K562 (cell line): ENCODE measurements around the gene UHRF1. TPM values are rescaled to one million over a fixed set of nuclear protein-coding genes. Genes with fewer than 3 reads are reported as not detected.

Experiments
- ATAC-seq: fragments of 200-7000 bp; cut with Tn5 transposase; 3 replicates; pipeline ENCODE4 v1.9.1; 2020; ENCODE audit warnings: moderate library complexity
- BruUV-seq: library from RNA; stranded (reverse); fragments of 400-500 nt; replicated peaks from 2 replicates; lab custom pipeline; 2021; lab: Mats Ljungman, UMichigan
- CTCF ChIA-PET: fragments of 300-600 bp; formaldehyde crosslinking; extraction: SDS; loops from one replicate; lab custom pipeline; 2021; ENCODE audit warnings: low intra/inter-chr PET ratio; lab: Yijun Ruan, JAX
- POLR2A ChIA-PET: fragments of 300-600, 350-650 bp; sonication (Branson Sonifier 250); formaldehyde crosslinking; extraction: SDS; loops from one replicate; lab custom pipeline; 2021; ENCODE audit warnings: antibody characterized with exemption, inconsistent platforms; lab: Yijun Ruan, JAX
- DNase-seq, 4 experiments: peaks; one replicate each; pipeline versions ENCODE4 v3.0.0 to v3.0.0-alpha.2; 2011 to 2018; ENCODE audit warnings: low spot score in 3 of 4, mixed read lengths in 3 of 4; ENCODE audit errors: extremely low read depth in 1 of 4
- FAIRE-seq: peaks from 2 replicates; lab custom pipeline; 2011; peaks lifted over from hg19 to GRCh38; lab: Jason Lieb, UNC
- H2AFZ ChIP-seq: 2 replicates; pipeline ENCODE4 v1.6.0; 2011; ENCODE audit warnings: low read depth, low read length, control low read depth, inconsistent platforms
- H3K27ac ChIP-seq: fragments of 200-600 bp; 3 replicates; pipeline ENCODE4 v1.8.0; 2011; ENCODE audit warnings: low read depth, mild to moderate bottlenecking, control low read depth, inconsistent platforms, low read length, moderate library complexity, mixed read lengths; ENCODE audit errors: extremely low read depth
- H3K27me3 ChIP-seq, 2 experiments: fragments of 300-600 bp in 1 of 2; 2 replicates in 1 of 2; 3 replicates in 1 of 2; pipeline versions ENCODE4 v1.6.0 to v1.8.0; 2011; ENCODE audit warnings: inconsistent platforms in 2 of 2, low read length in 2 of 2, mild to moderate bottlenecking in 1 of 2, mixed read lengths in 1 of 2, moderate library complexity in 1 of 2; ENCODE audit not compliant: control insufficient read depth in 2 of 2, insufficient read depth in 2 of 2
- H3K36me3 ChIP-seq: fragments of 300-600 bp; 3 replicates; pipeline ENCODE4 v1.8.0; 2011; ENCODE audit warnings: mild to moderate bottlenecking, low read length, inconsistent platforms; ENCODE audit not compliant: control insufficient read depth, insufficient read depth
- H3K4me1 ChIP-seq, 2 experiments: fragments of 200-600 bp in 1 of 2; replicated peaks in 1 of 2; 2 replicates in 1 of 2; 3 replicates in 1 of 2; pipeline versions ENCODE4 v1.5.1 to v1.8.0; 2011; ENCODE audit warnings: inconsistent platforms in 2 of 2, low read length in 2 of 2, mild to moderate bottlenecking in 1 of 2, mixed read lengths in 1 of 2, moderate library complexity in 1 of 2; ENCODE audit not compliant: control insufficient read depth in 2 of 2, insufficient read depth in 2 of 2
- H3K4me2 ChIP-seq: 2 replicates; pipeline ENCODE4 v1.6.1; 2011; ENCODE audit warnings: low read length, control low read depth, inconsistent platforms, mixed read lengths; ENCODE audit not compliant: insufficient read depth
- H3K4me3 ChIP-seq: fragments of 200-600 bp; sonication (generic), shearing (Covaris generic); 2 replicates; pipeline ENCODE4 v1.5.1; 2016; ENCODE audit warnings: control low read depth, inconsistent platforms
- H3K79me2 ChIP-seq: fragments of 200-600 bp; 3 replicates; pipeline ENCODE4 v1.8.0; 2011; ENCODE audit warnings: low read length, inconsistent platforms; ENCODE audit not compliant: control insufficient read depth, insufficient read depth
- H3K9ac ChIP-seq, 2 experiments: 2 replicates each; pipeline versions ENCODE4 v1.6.0 to v1.6.1; 2011; ENCODE audit warnings: low read depth in 2 of 2, low read length in 2 of 2, control low read depth in 1 of 2, inconsistent platforms in 1 of 2, mild to moderate bottlenecking in 1 of 2, mixed read lengths in 1 of 2; ENCODE audit not compliant: insufficient read depth in 1 of 2
- H3K9me1 ChIP-seq: one replicate; pipeline ENCODE4 v1.6.0; 2011; ENCODE audit warnings: inconsistent platforms, mild to moderate bottlenecking, low read length, moderate library complexity; ENCODE audit not compliant: control insufficient read depth, insufficient read depth
- H3K9me3 ChIP-seq: replicated peaks from 2 replicates; pipeline ENCODE4 v1.5.1; 2011; ENCODE audit warnings: low read depth, low read length, inconsistent platforms; ENCODE audit not compliant: control insufficient read depth, insufficient read depth
- H4K20me1 ChIP-seq: replicated peaks from 2 replicates; pipeline ENCODE4 v1.6.1; 2011; ENCODE audit warnings: low read length, inconsistent platforms, mixed read lengths; ENCODE audit not compliant: control insufficient read depth, insufficient read depth
- KLF1 ChIP-seq: fragments of 450-650 bp; IDR thresholded peaks from 2 replicates; pipeline ENCODE4 v1.6.1; 2016; ENCODE audit warnings: missing genetic modification characterization, missing compliant biosample characterization
- MECOM ChIP-seq: fragments of 250-450 bp; sonication (Bioruptor Pico); IDR thresholded peaks from 2 replicates; pipeline ENCODE4 v1.8.0; 2022; ENCODE audit warnings: inconsistent platforms
- MEF2A ChIP-seq: IDR thresholded peaks from 2 replicates; pipeline ENCODE4 v1.6.1; 2011; ENCODE audit warnings: low read depth, mild to moderate bottlenecking, low read length, moderate library complexity; ENCODE audit not compliant: control insufficient read depth
- SAP30 ChIP-seq: fragments of 200-600 bp; sonication (generic); IDR thresholded peaks from 2 replicates; pipeline ENCODE4 v1.6.1; 2012; ENCODE audit warnings: borderline replicate concordance, low read depth, mild to moderate bottlenecking, moderate library complexity, low read length, control low read depth, inconsistent platforms; ENCODE audit not compliant: insufficient read depth, poor library complexity, severe bottlenecking
- SNRNP70 ChIP-seq: fragments of 200-400 bp; formaldehyde crosslinking; optimal IDR thresholded peaks from 2 replicates; pipeline ENCODE3; 2017; ENCODE audit warnings: low read depth, low read length
- ZNF217 ChIP-seq: sonication (generic); formaldehyde crosslinking; IDR thresholded peaks from 2 replicates; pipeline ENCODE4 v1.8.0; 2022; ENCODE audit warnings: mild to moderate bottlenecking, missing genetic modification reagents
- ZNF239 ChIP-seq: fragments of 250-450 bp; sonication (Bioruptor Pico); IDR thresholded peaks from 2 replicates; pipeline ENCODE4 v1.4.0; 2020; ENCODE audit warnings: mild to moderate bottlenecking
- ZNF75A ChIP-seq: fragments of 450-650 bp; formaldehyde crosslinking; IDR thresholded peaks from 2 replicates; pipeline ENCODE4 v1.4.0; 2020; ENCODE audit warnings: mild to moderate bottlenecking
- ZNF780A ChIP-seq: fragments of 250-450 bp; sonication (Bioruptor Pico); IDR thresholded peaks from 2 replicates; pipeline ENCODE4 v1.5.0; 2021; ENCODE audit warnings: mild to moderate bottlenecking
- ZNF79 ChIP-seq: fragments of 250-450 bp; sonication (Bioruptor Pico); IDR thresholded peaks from 2 replicates; pipeline ENCODE4 v1.4.0; 2020; ENCODE audit warnings: low read depth, mild to moderate bottlenecking, moderate library complexity
- WGBS: fragments of 100-300 bp; shearing (Covaris generic); methylation state at CpG from one replicate; pipeline ENCODE4 v1.1.6; 2016; ENCODE audit warnings: low coverage, mixed read lengths; ENCODE audit not compliant: insufficient coverage; ENCODE audit errors: missing lambda C conversion rate; 5-methylcytosine and 5-hydroxymethylcytosine counted together
- in situ Hi-C: fragments of 300-500 bp; cut with MboI; formaldehyde crosslinking; loops from 4 replicates; pipeline ENCODE4 v1.15.0; 2018; ENCODE audit warnings: inconsistent platforms, mixed read lengths
- intact Hi-C: fragments of 100-400 bp; cut with micrococcal nuclease; formaldehyde crosslinking; loops from 2 replicates; pipeline ENCODE4 v1.14.2; 2022
- polyA plus RNA-seq, 8 experiments: library from polyadenylated mRNA; depleted of rRNA in 4 of 8; stranded (reverse) in 5 of 8; unstranded in 3 of 8; fragments of >200 nt; fragmentation: Nextera tagmentation in 2 of 8; fragmentation: Illumina TruSeq in 1 of 8; extraction: Ambion mirVana in 2 of 8; extraction: Trizol in 1 of 8; gene quantifications; 2 replicates each; pipeline versions ENCODE4 v1.2.1 to v1.2.3, GENCODE V29; 2011 to 2014; ENCODE audit warnings: inconsistent platforms in 1 of 8, missing spikeins in 1 of 8
- total RNA-seq, 7 experiments: library from RNA; depleted of rRNA in 6 of 7; stranded (reverse); fragments of >200 nt in 6 of 7; fragmentation: Illumina TruSeq in 2 of 7; extraction: Trizol in 2 of 7; gene quantifications; 2 replicates each; pipeline versions ENCODE4 v1.2.1 to v1.2.3, GENCODE V29; 2011 to 2021; ENCODE audit warnings: low replicate concordance in 1 of 7
- TF ChIP-seq, protein P1 (sequence below), 2 experiments: fragments of 450-650 bp in 1 of 2; IDR thresholded peaks; 2 replicates each; pipeline ENCODE4 v1.6.1; 2011 to 2017; ENCODE audit warnings: low read depth in 2 of 2, antibody characterized with exemption in 1 of 2, borderline replicate concordance in 1 of 2, low read length in 1 of 2, mild to moderate bottlenecking in 1 of 2, mixed read lengths in 1 of 2; ENCODE audit not compliant: control insufficient read depth in 1 of 2
- TF ChIP-seq, protein P2 (sequence below): fragments of 450-650 bp; formaldehyde crosslinking; IDR thresholded peaks from 2 replicates; pipeline ENCODE4 v1.4.0; 2020; ENCODE audit warnings: mild to moderate bottlenecking, moderate library complexity

The UHRF1 gene
- total and polyA plus RNA-seq, 9 of the 15 experiments (the other 6 are each of a cell fraction or from before 2014, with no cell fraction given): 6.0 to 101 (median 30.9) TPM

DNA sequence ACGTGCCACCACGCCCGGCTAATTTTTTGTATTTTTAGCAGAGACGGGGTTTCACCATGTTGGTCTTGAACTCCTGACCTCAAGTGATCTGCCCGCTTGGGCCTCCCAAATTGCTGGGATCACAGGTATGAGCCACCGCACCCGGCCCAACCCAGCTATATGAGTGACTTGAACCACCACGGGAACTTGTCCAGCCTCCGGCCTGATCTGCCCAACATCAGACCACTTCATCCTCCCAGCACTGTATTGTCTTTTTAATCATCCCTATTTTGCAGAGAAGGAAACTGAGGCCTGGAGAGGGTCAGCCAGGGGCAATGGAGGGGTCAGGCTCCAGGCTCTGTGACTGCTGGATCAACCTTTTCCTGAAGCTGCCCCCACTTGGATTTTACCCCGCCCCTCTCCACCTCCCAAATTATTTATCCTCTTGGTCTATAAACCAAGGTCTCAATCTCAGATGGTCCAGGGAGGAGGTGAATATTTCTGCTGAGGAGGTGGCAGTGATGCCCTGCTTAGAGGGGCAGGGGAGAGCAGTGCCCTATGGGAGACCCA is 40.9 kb upstream of the UHRF1 start (continued):
- TF ChIP-seq, protein P1, sequence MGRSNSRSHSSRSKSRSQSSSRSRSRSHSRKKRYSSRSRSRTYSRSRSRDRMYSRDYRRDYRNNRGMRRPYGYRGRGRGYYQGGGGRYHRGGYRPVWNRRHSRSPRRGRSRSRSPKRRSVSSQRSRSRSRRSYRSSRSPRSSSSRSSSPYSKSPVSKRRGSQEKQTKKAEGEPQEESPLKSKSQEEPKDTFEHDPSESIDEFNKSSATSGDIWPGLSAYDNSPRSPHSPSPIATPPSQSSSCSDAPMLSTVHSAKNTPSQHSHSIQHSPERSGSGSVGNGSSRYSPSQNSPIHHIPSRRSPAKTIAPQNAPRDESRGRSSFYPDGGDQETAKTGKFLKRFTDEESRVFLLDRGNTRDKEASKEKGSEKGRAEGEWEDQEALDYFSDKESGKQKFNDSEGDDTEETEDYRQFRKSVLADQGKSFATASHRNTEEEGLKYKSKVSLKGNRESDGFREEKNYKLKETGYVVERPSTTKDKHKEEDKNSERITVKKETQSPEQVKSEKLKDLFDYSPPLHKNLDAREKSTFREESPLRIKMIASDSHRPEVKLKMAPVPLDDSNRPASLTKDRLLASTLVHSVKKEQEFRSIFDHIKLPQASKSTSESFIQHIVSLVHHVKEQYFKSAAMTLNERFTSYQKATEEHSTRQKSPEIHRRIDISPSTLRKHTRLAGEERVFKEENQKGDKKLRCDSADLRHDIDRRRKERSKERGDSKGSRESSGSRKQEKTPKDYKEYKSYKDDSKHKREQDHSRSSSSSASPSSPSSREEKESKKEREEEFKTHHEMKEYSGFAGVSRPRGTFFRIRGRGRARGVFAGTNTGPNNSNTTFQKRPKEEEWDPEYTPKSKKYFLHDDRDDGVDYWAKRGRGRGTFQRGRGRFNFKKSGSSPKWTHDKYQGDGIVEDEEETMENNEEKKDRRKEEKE (IDR thresholded peaks at IDR 0.05; ENCODE audit: borderline replicate concordance in 1 of 2, control insufficient read depth in 1 of 2, low read depth in 2 of 2, low read length in 1 of 2): no peak
- TF ChIP-seq ZNF217 (CRISPR knock-in tag): no peak

DNA sequence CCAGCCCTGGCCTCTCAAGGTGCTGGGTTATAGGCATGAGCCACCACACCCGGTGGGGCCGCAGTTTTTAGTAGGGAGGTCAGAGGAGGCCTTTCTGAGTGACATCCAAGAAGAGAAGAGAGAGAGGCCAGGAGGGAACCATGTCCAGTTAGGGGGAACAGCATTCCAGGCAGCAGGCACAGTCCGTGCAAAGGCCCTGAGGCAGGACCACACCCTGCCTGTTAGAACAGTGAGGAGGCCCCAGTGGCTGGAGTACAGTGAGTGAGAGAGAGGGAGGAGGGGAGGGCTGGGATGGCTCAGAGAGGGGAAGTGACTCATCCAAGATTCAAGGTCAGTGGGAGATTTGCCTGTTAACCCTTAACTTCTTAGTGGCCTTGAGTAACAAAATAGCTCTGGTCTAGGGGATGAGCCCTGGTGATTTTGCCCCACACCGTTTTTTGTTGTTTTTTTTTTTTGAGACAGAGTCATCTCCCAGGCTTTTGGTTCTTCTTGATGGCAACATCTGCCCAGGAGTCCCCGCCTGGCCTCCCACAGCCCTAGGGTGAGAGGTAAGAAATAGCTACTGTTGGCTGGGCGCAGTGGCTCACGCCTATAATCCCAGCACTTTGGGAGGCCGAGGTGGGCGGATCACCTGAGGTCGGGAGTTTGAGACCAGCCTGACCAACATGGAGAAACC is 39.1 kb upstream of the UHRF1 start:
- H3K9me3 ChIP-seq: no peaks in the 10 kb centered on the region
- 20% methylated on average over 7 of the region's 10 CpGs for WGBS
- in situ Hi-C loops: no loop called here
- intact Hi-C loops: no loop called here
- peaks cover 18% of the 10 kb centered on the region for H3K79me2 ChIP-seq
- no peaks in the 10 kb centered on the region for H3K27me3 ChIP-seq
- H3K36me3 ChIP-seq: no peaks in the 10 kb centered on the region
- peak overlapping the region; percentile 8 to 14; a peak in 1 of 4 replicates for H3K9ac ChIP-seq
- ChIA-PET POLR2A (interaction anchor here (0.5 to 0.8 kb wide), 4 partner anchors 9 to 160 kb away, joined by 3 read pairs; no protein-coding TSS in a partner anchor), CTCF (no interaction called here)
- no peak overlapping the region for H3K4me2 ChIP-seq
- H3K27ac ChIP-seq: peak overlapping the region; percentile 64
- no TSS peak for BruUV-seq
- DNase-seq: peak; percentile 74 to 94 (median 82)
- FAIRE-seq: peak; percentile 97
- H3K9me1 ChIP-seq: no peaks in the 10 kb centered on the region
- H4K20me1 ChIP-seq: 0 out of 2 replicates have a peak, but pooled peaks cover 5% of the 10 kb centered on the region
- no peak overlapping the region for H3K4me3 ChIP-seq
- peak overlapping the region; percentile 69 for H2AFZ ChIP-seq
- H3K4me1 ChIP-seq: peaks cover 13 to 35% of the 10 kb centered on the region in 2 experiments
- ATAC-seq: peak; percentile 85
- TF ChIP-seq, protein P2, sequence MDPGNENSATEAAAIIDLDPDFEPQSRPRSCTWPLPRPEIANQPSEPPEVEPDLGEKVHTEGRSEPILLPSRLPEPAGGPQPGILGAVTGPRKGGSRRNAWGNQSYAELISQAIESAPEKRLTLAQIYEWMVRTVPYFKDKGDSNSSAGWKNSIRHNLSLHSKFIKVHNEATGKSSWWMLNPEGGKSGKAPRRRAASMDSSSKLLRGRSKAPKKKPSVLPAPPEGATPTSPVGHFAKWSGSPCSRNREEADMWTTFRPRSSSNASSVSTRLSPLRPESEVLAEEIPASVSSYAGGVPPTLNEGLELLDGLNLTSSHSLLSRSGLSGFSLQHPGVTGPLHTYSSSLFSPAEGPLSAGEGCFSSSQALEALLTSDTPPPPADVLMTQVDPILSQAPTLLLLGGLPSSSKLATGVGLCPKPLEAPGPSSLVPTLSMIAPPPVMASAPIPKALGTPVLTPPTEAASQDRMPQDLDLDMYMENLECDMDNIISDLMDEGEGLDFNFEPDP (CRISPR knock-in tag): no peak
- TF ChIP-seq ZNF239 (CRISPR knock-in tag): no peak
- no peak for TF ChIP-seq ZNF79 (CRISPR knock-in tag)
- TF ChIP-seq MEF2A: no peak
- TF ChIP-seq MECOM (CRISPR knock-in tag): peak; percentile 71; the same call in 1 of the 2 replicates
- TF ChIP-seq SNRNP70: no peak
- no peak for TF ChIP-seq ZNF75A (CRISPR knock-in tag)
- no peak for TF ChIP-seq SAP30
- no peak for TF ChIP-seq ZNF780A
- peak; percentile 96 for TF ChIP-seq KLF1 (tag)
